Activated CD8-positive, alpha-beta memory T cell treated with anti-CD3 and anti-CD28 coated beads for 36 hours (primary cell): Measurements from ENCODE around the gene FBXL15. TPM values are rescaled to one million over a fixed set of nuclear protein-coding genes. Genes with fewer than 3 reads are reported as not detected.
"Not testable (repeated sequence)": the region's sequence is repeated elsewhere in the genome, so short reads cannot be mapped to it uniquely, and the experiment has no call there.

Experiments used
- CTCF ChIA-PET: fragments of 350-600 bp; sonication (Branson Sonifier 250); formaldehyde crosslinking; loops from one replicate; lab custom pipeline; 2021; ENCODE audit warnings: antibody characterized with exemption; lab: Charles Lee
- POLR2A ChIA-PET: fragments of 350-600 bp; sonication (Branson Sonifier 250); formaldehyde crosslinking; loops from one replicate; lab custom pipeline; 2021; ENCODE audit warnings: antibody characterized with exemption; lab: Charles Lee
- total RNA-seq, 2 experiments: library from RNA; stranded (reverse); gene quantifications; one replicate each; pipeline ENCODE4 v1.2.3, GENCODE V29; 2021

Gene FBXL15
- total RNA-seq, 2 experiments from 2014 or later = 13.2 to 14.4 TPM

DNA sequence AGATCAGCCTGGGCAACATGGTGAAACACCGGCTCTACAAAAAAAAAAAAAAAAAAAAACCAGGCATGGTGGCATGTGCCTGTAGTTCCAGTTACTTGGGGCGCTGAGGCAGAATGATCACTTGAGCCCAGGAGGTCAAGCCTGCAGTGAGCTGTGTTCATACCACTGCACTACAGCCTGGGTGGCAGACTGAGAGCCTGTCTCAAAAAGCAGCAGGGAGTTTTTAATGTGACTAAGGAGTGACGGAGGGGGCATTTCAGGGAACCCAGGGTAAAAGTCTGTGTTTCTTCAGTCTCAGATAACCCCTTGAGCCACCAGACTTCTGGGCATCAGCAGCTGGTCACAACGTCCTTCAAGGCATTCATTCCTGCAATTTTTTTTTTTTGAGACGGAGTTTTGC is 32.9 kb downstream of the FBXL15 start:
- POLR2A ChIA-PET = interaction anchor here (0.6 to 0.7 kb wide), 3 partner anchors 23 to 60 kb away, joined by 3 to 7 read pairs (median 3); no protein-coding TSS in a partner anchor
- CTCF ChIA-PET = interaction anchor here (0.7 to 4.7 kb wide), 7 partner anchors 8 to 300 kb away, joined by 3 to 52 read pairs (median 6); partner anchors contain the start of genes CUEDC2 and NFKB2

DNA sequence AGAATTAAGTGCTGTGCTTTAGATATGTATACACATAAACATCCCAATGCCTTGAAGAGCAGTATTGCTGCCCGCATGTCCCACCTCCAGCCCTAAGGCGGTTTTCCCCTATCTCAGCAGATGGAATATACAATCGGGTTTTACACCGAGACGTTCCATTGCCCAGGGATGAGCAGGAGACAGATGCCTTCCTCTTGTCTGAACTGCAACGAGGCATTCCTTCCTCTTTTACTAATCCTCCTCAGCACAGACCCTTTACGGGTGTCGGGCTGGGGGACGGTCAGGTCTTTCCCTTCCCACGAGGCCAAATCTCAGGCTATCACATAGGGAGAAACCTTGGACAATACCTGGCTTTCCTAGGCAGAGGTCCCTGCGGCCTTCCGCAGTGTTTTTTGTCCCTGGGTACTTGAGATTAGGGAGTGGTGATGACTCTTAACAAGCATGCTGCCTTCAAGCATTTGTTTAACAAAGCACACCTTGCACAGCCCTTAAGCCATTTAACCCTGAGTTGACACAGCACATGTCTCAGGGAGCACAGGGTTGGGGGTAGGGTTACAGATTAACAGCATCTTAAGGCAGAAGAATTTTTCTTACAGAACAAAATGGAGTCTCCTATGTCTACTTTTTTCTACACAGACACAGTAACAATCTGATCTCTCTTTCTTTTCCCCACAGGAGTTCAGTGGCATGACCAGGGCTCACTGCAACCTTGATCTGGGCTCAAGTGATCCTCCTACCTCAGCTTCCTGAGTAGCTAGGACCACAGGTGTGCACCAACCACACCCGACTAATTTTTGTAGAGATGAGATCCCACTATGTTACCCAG is 34.2 kb downstream of the FBXL15 start:
- POLR2A ChIA-PET = not testable (repeated sequence)

DNA sequence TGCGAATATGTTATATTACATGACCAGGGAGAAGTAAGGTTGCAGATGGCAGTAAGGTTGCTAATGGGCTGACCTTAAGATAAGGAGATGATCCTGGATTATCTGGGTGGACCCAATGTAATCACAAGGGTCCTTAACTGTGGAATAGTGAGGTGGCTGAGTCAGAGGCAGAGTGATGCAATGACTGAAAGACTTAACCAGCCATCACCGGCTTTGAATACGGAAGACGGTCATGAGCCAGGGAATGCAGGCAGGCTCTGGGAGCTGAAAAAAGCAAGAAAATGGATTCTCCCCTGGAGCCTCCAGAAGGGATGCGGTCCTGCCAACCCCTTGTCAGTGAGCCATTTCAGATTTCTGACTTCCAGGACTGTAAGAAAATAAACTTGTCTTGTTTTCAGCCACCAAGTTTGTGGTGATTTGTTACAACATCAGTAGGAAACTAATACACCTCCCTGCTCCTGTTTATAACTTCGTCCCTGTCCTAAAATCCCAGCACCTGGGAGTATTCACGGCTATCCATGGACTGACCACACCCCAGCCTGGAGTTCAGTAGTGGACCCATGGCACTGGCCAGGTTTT is 35.3 kb downstream of the FBXL15 start:
- ChIA-PET POLR2A (no interaction called here), CTCF (no interaction called here)

More for the DNA sequence above, 34.2 kb downstream of the FBXL15 start:
- CTCF ChIA-PET = not testable (repeated sequence)

DNA sequence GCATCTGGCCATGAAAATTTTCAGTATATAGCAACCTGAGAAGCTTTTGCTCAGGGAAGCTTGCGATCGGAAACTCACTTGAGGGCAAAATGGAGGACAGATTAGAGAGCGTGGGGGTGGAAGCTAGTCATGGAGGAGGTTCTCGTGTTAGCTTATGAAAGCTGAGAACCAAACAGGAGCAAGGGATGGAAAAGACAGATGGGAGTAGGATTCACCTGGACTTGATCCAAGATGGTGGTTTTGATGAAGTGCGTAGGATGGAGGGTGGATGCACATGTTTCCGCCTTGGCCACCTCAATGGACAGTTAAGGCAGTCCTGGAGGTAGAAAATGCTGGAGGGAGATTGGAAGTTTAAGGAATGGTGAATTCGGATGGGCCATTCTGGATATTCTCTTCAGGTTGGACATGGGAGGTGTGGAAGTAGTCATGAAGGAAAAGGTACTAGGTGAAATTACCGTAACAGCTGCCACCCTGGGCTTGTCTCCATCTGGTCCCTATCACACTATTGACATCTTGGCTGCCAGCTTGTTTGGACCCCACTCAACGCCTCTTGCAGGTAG is 37.0 kb downstream of the FBXL15 start:
- POLR2A ChIA-PET = no interaction called here

GRCh38 chr10:102458656-102459055 is 38.0 kb downstream of the FBXL15 start:
- POLR2A ChIA-PET = no interaction called here

More for the DNA sequence above, 37.0 kb downstream of the FBXL15 start:
- CTCF ChIA-PET = interaction anchor here (0.8 kb wide), 1 partner anchor 67 kb away, joined by 3 read pairs; no protein-coding TSS in a partner anchor

DNA sequence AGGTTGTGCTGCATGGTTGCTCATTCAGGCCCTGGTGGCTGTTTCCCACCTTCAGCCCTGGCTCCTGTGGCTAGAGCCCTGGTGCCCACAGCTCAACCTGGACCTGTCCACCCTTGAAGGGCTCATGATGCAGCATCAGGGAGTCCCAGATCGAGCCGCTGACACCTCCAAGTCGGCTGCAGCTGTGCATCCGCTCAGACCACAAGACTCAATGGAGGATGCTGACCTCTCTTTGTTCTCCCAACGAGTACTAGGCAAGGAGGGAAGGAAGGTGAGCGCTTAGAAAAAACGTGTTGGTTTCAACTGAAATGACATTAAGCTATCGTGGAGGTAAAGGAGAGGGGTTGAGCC is 40.2 kb downstream of the FBXL15 start:
- POLR2A ChIA-PET = interaction anchor here (1.0 to 2.3 kb wide), 3 partner anchors 10 to 29 kb away, joined by 3 to 32 read pairs (median 4); partner anchors contain the start of genes C10orf95 and CUEDC2
- CTCF ChIA-PET = interaction anchor here (1.1 to 3.2 kb wide), 8 partner anchors 8 to 230 kb away, joined by 3 to 18 read pairs (median 8); partner anchors contain the start of genes C10orf95 and CUEDC2

More at GRCh38 chr10:102458656-102459055, 38.0 kb downstream of the FBXL15 start:
- CTCF ChIA-PET = interaction anchor here (0.7 kb wide), 2 partner anchors 17 to 227 kb away, joined by 3 read pairs; no protein-coding TSS in a partner anchor

GRCh38 chr10:102461187-102462054 is 40.8 kb downstream of the FBXL15 start:
- ChIA-PET POLR2A (interaction anchor here (0.6 to 2.3 kb wide), 10 partner anchors 11 to 585 kb away, joined by 3 to 32 read pairs (median 4); partner anchors contain the start of genes C10orf95, CUEDC2 and NFKB2), CTCF (interaction anchor here (0.5 to 3.2 kb wide), 11 partner anchors 8 to 231 kb away, joined by 3 to 18 read pairs (median 5); partner anchors contain the start of genes C10orf95 and CUEDC2)

GRCh38 chr10:102462512-102463054 is 41.9 kb downstream of the FBXL15 start:
- POLR2A ChIA-PET = interaction anchor here (0.6 to 2.3 kb wide), 5 partner anchors 12 to 586 kb away, joined by 3 to 32 read pairs (median 3); partner anchors contain the start of genes C10orf95 and NFKB2
- CTCF ChIA-PET = interaction anchor here (0.6 to 3.2 kb wide), 5 partner anchors 10 to 64 kb away, joined by 3 to 18 read pairs (median 12); partner anchors contain the start of gene C10orf95

- ChIA-PET CTCF (no interaction called here), POLR2A (interaction anchor here (0.9 kb wide), 1 partner anchor 14 kb away, joined by 10 read pairs; no protein-coding TSS in a partner anchor)
Measured at GRCh38 chr10:102463983-102464382, 43.3 kb downstream of the FBXL15 start.

GRCh38 chr10:102465466-102465865 is 44.8 kb downstream of the FBXL15 start:
- ChIA-PET CTCF (interaction anchor here (0.6 kb wide), 1 partner anchor 13 kb away, joined by 3 read pairs; no protein-coding TSS in a partner anchor), POLR2A (interaction anchor here (0.7 kb wide), 1 partner anchor 15 kb away, joined by 3 read pairs; no protein-coding TSS in a partner anchor)

DNA sequence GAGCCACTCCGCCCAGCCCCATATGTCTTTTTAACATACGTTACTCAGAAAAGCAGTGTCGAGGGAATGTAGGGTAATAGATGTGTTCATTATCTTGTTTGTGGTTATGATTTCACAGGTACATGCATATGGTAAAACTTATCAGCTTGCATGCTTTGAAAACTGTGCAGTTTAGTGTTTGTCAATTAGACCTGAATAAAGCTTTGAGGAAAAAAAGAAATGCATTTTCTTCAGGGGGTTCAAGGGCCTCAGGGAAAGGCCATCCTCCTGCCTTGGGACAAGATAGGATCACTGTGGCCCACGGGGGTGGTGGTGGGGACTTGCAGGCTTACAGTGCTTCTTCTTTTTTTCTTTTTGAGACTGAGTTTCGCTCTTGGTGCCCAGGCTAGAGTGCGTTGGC is 46.7 kb downstream of the FBXL15 start:
- CTCF ChIA-PET = no interaction called here
- POLR2A ChIA-PET = no interaction called here

DNA sequence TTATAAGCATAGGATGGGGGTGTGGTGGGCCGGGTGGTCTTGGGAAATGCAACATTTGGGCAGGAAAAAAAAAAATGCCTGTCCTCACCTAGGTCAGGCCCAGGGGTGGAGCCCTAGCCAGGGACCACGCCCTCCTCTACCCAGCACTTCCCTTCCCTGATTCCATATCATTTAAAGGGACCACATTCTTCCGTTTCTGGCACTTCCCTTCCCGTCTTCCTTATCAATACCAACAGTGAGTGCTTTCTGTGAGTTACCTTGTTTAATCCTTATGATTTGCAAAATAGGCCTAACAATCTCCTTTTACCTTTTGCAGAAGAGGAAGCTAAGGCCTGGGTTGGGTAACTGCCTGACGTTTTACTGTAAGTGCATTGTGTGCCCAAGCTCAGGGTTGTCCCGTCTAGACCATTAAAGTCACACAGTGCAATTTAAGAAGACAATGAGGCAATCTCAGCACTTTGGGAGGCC is 47.4 kb downstream of the FBXL15 start:
- ChIA-PET CTCF (interaction anchor here (1.0 kb wide), 1 partner anchor 17 kb away, joined by 4 read pairs; the partner anchor contains the start of gene C10orf95), POLR2A (no interaction called here)

GRCh38 chr10:102468683-102469082 is 48.0 kb downstream of the FBXL15 start:
- ChIA-PET CTCF (interaction anchor here (1.0 to 1.3 kb wide), 2 partner anchors 10 to 18 kb away, joined by 3 to 4 read pairs; partner anchors contain the start of gene C10orf95), POLR2A (no interaction called here)

- ChIA-PET POLR2A (no interaction called here), CTCF (no interaction called here)
Measured at GRCh38 chr10:102470579-102471546, 50.2 kb downstream of the FBXL15 start.
